WTC11 (cell line): ENCODE measurements around the gene LY6G5B. TPM values are rescaled to one million over a fixed set of nuclear protein-coding genes. Genes with fewer than 3 reads are reported as not detected.

ENCODE experiments used
- ATAC-seq: fragments of 200-7000 bp; cut with Tn5 transposase; 2 replicates; pipeline ENCODE4 v1.10.0; 2021; ENCODE audit warnings: mild to moderate bottlenecking, moderate library complexity
- CTCF ChIA-PET: fragments of 300-600 bp; sonication (Branson Sonifier 250); formaldehyde crosslinking; loops from one replicate; lab custom pipeline; 2021; ENCODE audit warnings: antibody characterized with exemption; lab: Charles Lee
- POLR2A ChIA-PET: fragments of 350-600 bp; sonication (Branson Sonifier 250); formaldehyde crosslinking; loops from one replicate; lab custom pipeline; 2021; ENCODE audit warnings: antibody characterized with exemption; lab: Charles Lee
- DNase-seq: peaks from one replicate; pipeline ENCODE4 v3.0.0; 2021; ENCODE audit warnings: low spot score
- H3K27ac Mint-ChIP-seq: 2 replicates; pipeline ENCODE4 v1.8.0; 2021; ENCODE audit warnings: mixed read lengths
- H3K27me3 Mint-ChIP-seq: 2 replicates; pipeline ENCODE4 v1.8.0; 2021; ENCODE audit warnings: low read depth, mild to moderate bottlenecking, moderate library complexity, mixed read lengths
- H3K36me3 Mint-ChIP-seq: 2 replicates; pipeline ENCODE4 v1.8.0; 2021; ENCODE audit warnings: mixed read lengths
- H3K4me1 Mint-ChIP-seq: 2 replicates; pipeline ENCODE4 v1.8.0; 2022; ENCODE audit warnings: mixed read lengths
- H3K4me3 Mint-ChIP-seq: 2 replicates; pipeline ENCODE4 v1.8.0; 2021; ENCODE audit warnings: mild to moderate bottlenecking, moderate library complexity, mixed read lengths
- H3K9me3 Mint-ChIP-seq: 2 replicates; pipeline ENCODE4 v1.8.0; 2021; ENCODE audit warnings: mixed read lengths
- ESRRA ChIP-seq: sonication (generic); formaldehyde crosslinking; IDR thresholded peaks from 2 replicates; pipeline ENCODE4 v1.8.1; 2022; ENCODE audit warnings: mild to moderate bottlenecking, missing genetic modification reagents, borderline replicate concordance
- GABPB1 ChIP-seq: sonication (generic); formaldehyde crosslinking; IDR thresholded peaks from 2 replicates; pipeline ENCODE4 v1.8.1; 2023; ENCODE audit warnings: mild to moderate bottlenecking, missing genetic modification reagents
- NFATC4 ChIP-seq: fragments of 250-450 bp; sonication (Bioruptor Pico); IDR thresholded peaks from 2 replicates; pipeline ENCODE4 v1.9.0; 2021; ENCODE audit warnings: mild to moderate bottlenecking
- NR3C1 ChIP-seq: sonication (generic); formaldehyde crosslinking; conservative IDR thresholded peaks from 2 replicates; pipeline ENCODE4 v1.8.1; 2023; ENCODE audit warnings: low read depth, mild to moderate bottlenecking, missing genetic modification reagents
- OVOL2 ChIP-seq: fragments of 250-450 bp; sonication (Bioruptor Pico); IDR thresholded peaks from 2 replicates; pipeline ENCODE4 v1.9.0; 2021; ENCODE audit warnings: mild to moderate bottlenecking, borderline replicate concordance
- RORB ChIP-seq: fragments of 250-450 bp; sonication (Bioruptor Pico); IDR thresholded peaks from 2 replicates; pipeline ENCODE4 v1.9.0; 2021; ENCODE audit warnings: mild to moderate bottlenecking
- SMAD3 ChIP-seq: sonication (generic); formaldehyde crosslinking; IDR thresholded peaks from 2 replicates; pipeline ENCODE4 v1.8.0; 2022; ENCODE audit warnings: missing genetic modification reagents, mild to moderate bottlenecking, borderline replicate concordance
- SMAD4 ChIP-seq: sonication (generic); formaldehyde crosslinking; IDR thresholded peaks from 2 replicates; pipeline ENCODE4 v1.8.0; 2022; ENCODE audit warnings: mild to moderate bottlenecking, missing genetic modification reagents
- SP1 ChIP-seq: sonication (generic); formaldehyde crosslinking; conservative IDR thresholded peaks from 2 replicates; pipeline ENCODE4 v1.8.1; 2022; ENCODE audit warnings: missing genetic modification reagents
- USF2 ChIP-seq: sonication (generic); formaldehyde crosslinking; IDR thresholded peaks from 2 replicates; pipeline ENCODE4 v1.8.1; 2023; ENCODE audit warnings: mild to moderate bottlenecking, missing genetic modification reagents, moderate library complexity
- ZBTB43 ChIP-seq: sonication (generic); formaldehyde crosslinking; IDR thresholded peaks from 2 replicates; pipeline ENCODE4 v1.8.1; 2023; ENCODE audit warnings: mild to moderate bottlenecking, missing genetic modification reagents
- ZNF671 ChIP-seq: fragments of 250-450 bp; sonication (Bioruptor Pico); IDR thresholded peaks from 2 replicates; pipeline ENCODE4 v1.8.0; 2021; ENCODE audit warnings: mild to moderate bottlenecking
- total RNA-seq: library from RNA; stranded (reverse); gene quantifications from 3 replicates; pipeline ENCODE4 v1.2.3, GENCODE V29; 2021
- TF ChIP-seq, protein P1 (sequence below): sonication (generic); formaldehyde crosslinking; IDR thresholded peaks from 2 replicates; pipeline ENCODE4 v1.8.0; 2023; ENCODE audit warnings: missing genetic modification reagents, mild to moderate bottlenecking, borderline replicate concordance
- TF ChIP-seq, protein P2 (sequence below): sonication (generic); formaldehyde crosslinking; IDR thresholded peaks from 2 replicates; pipeline ENCODE4 v1.8.1; 2022; ENCODE audit warnings: mild to moderate bottlenecking, missing genetic modification reagents, moderate library complexity, borderline replicate concordance
- TF ChIP-seq, protein P3 (sequence below): sonication (generic); formaldehyde crosslinking; IDR thresholded peaks from 2 replicates; pipeline ENCODE4 v1.8.0; 2023; ENCODE audit warnings: mild to moderate bottlenecking, missing genetic modification reagents
- TF ChIP-seq, protein P4 (sequence below): sonication (generic); formaldehyde crosslinking; IDR thresholded peaks from 2 replicates; pipeline ENCODE4 v1.8.1; 2023; ENCODE audit warnings: mild to moderate bottlenecking, missing genetic modification reagents
- TF ChIP-seq, protein P5 (sequence below): sonication (generic); formaldehyde crosslinking; IDR thresholded peaks from 2 replicates; pipeline ENCODE4 v1.8.1; 2022; ENCODE audit warnings: low read depth, missing genetic modification reagents, borderline replicate concordance
- TF ChIP-seq, protein P6 (sequence below): sonication (generic); formaldehyde crosslinking; IDR thresholded peaks from 2 replicates; pipeline ENCODE4 v1.8.0; 2022; ENCODE audit warnings: mild to moderate bottlenecking, missing genetic modification reagents
- TF ChIP-seq, protein P7 (sequence below): sonication (generic); formaldehyde crosslinking; IDR thresholded peaks from 2 replicates; pipeline ENCODE4 v1.8.0; 2022; ENCODE audit warnings: missing genetic modification reagents

LY6G5B gene
- total RNA-seq, 1 experiment from 2014 or later = 15.7 TPM

DNA sequence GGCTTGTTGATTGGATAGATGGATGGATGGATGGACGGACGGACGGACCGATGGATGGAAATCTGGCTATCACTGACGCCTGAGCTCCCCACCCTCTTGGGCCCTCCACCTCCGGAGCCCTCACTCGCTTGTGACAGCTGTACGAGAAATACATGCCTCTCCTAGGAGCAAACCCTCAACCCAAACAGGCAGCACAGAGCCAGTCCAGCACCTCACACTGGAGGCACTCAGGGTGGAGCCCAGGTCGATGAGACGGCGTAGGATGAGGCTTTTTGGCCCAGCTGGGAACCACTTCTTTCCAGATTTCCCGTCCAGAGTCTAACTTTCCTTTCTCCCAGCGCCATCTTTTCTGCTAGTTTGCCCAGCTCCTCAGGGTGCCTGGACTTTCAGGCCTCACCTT, 13.8 kb downstream of the LY6G5B start (continued):
- TF ChIP-seq, protein P1, sequence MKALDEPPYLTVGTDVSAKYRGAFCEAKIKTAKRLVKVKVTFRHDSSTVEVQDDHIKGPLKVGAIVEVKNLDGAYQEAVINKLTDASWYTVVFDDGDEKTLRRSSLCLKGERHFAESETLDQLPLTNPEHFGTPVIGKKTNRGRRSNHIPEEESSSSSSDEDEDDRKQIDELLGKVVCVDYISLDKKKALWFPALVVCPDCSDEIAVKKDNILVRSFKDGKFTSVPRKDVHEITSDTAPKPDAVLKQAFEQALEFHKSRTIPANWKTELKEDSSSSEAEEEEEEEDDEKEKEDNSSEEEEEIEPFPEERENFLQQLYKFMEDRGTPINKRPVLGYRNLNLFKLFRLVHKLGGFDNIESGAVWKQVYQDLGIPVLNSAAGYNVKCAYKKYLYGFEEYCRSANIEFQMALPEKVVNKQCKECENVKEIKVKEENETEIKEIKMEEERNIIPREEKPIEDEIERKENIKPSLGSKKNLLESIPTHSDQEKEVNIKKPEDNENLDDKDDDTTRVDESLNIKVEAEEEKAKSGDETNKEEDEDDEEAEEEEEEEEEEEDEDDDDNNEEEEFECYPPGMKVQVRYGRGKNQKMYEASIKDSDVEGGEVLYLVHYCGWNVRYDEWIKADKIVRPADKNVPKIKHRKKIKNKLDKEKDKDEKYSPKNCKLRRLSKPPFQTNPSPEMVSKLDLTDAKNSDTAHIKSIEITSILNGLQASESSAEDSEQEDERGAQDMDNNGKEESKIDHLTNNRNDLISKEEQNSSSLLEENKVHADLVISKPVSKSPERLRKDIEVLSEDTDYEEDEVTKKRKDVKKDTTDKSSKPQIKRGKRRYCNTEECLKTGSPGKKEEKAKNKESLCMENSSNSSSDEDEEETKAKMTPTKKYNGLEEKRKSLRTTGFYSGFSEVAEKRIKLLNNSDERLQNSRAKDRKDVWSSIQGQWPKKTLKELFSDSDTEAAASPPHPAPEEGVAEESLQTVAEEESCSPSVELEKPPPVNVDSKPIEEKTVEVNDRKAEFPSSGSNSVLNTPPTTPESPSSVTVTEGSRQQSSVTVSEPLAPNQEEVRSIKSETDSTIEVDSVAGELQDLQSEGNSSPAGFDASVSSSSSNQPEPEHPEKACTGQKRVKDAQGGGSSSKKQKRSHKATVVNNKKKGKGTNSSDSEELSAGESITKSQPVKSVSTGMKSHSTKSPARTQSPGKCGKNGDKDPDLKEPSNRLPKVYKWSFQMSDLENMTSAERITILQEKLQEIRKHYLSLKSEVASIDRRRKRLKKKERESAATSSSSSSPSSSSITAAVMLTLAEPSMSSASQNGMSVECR (CRISPR knock-in tag) = no peak
- no peak for TF ChIP-seq SMAD3
- TF ChIP-seq, protein P2, sequence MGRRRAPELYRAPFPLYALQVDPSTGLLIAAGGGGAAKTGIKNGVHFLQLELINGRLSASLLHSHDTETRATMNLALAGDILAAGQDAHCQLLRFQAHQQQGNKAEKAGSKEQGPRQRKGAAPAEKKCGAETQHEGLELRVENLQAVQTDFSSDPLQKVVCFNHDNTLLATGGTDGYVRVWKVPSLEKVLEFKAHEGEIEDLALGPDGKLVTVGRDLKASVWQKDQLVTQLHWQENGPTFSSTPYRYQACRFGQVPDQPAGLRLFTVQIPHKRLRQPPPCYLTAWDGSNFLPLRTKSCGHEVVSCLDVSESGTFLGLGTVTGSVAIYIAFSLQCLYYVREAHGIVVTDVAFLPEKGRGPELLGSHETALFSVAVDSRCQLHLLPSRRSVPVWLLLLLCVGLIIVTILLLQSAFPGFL (CRISPR knock-in tag) = no peak
- TF ChIP-seq, protein P3, sequence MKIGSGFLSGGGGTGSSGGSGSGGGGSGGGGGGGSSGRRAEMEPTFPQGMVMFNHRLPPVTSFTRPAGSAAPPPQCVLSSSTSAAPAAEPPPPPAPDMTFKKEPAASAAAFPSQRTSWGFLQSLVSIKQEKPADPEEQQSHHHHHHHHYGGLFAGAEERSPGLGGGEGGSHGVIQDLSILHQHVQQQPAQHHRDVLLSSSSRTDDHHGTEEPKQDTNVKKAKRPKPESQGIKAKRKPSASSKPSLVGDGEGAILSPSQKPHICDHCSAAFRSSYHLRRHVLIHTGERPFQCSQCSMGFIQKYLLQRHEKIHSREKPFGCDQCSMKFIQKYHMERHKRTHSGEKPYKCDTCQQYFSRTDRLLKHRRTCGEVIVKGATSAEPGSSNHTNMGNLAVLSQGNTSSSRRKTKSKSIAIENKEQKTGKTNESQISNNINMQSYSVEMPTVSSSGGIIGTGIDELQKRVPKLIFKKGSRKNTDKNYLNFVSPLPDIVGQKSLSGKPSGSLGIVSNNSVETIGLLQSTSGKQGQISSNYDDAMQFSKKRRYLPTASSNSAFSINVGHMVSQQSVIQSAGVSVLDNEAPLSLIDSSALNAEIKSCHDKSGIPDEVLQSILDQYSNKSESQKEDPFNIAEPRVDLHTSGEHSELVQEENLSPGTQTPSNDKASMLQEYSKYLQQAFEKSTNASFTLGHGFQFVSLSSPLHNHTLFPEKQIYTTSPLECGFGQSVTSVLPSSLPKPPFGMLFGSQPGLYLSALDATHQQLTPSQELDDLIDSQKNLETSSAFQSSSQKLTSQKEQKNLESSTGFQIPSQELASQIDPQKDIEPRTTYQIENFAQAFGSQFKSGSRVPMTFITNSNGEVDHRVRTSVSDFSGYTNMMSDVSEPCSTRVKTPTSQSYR (CRISPR knock-in tag) = no peak
- TF ChIP-seq ZNF671 = no peak
- TF ChIP-seq SMAD4 = no peak
- no peak for TF ChIP-seq ESRRA (CRISPR knock-in tag)
- no peak for TF ChIP-seq USF2
- TF ChIP-seq, all 79 proteins: peak for 0

- no peak for DNase-seq
- POLR2A ChIA-PET = interaction anchor here (0.6 kb wide), 1 partner anchor 285 kb away, joined by 3 read pairs; no protein-coding TSS in a partner anchor
- Mint-ChIP-seq H3K4me1 (peaks cover 9% of the 10 kb centered on the region), H3K9me3 (no peaks in the 10 kb centered on the region), H3K36me3 (peaks cover 15% of the 10 kb centered on the region), H3K27ac (no peak overlapping the region), H3K27me3 (peaks cover 11% of the 10 kb centered on the region), H3K4me3 (no peak overlapping the region)
- CTCF ChIA-PET = no interaction called here
- ATAC-seq = no peak
- TF ChIP-seq NFATC4 (CRISPR knock-in tag) (no peak), GABPB1 (CRISPR knock-in tag) (no peak), RORB (CRISPR knock-in tag) (no peak), SP1 (no peak), ZNF671 (no peak), ZBTB43 (CRISPR knock-in tag) (no peak), NR3C1 (CRISPR knock-in tag) (no peak), OVOL2 (CRISPR knock-in tag) (no peak)
- TF ChIP-seq, protein P4, sequence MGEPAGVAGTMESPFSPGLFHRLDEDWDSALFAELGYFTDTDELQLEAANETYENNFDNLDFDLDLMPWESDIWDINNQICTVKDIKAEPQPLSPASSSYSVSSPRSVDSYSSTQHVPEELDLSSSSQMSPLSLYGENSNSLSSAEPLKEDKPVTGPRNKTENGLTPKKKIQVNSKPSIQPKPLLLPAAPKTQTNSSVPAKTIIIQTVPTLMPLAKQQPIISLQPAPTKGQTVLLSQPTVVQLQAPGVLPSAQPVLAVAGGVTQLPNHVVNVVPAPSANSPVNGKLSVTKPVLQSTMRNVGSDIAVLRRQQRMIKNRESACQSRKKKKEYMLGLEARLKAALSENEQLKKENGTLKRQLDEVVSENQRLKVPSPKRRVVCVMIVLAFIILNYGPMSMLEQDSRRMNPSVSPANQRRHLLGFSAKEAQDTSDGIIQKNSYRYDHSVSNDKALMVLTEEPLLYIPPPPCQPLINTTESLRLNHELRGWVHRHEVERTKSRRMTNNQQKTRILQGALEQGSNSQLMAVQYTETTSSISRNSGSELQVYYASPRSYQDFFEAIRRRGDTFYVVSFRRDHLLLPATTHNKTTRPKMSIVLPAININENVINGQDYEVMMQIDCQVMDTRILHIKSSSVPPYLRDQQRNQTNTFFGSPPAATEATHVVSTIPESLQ = no peak
- TF ChIP-seq, protein P5, sequence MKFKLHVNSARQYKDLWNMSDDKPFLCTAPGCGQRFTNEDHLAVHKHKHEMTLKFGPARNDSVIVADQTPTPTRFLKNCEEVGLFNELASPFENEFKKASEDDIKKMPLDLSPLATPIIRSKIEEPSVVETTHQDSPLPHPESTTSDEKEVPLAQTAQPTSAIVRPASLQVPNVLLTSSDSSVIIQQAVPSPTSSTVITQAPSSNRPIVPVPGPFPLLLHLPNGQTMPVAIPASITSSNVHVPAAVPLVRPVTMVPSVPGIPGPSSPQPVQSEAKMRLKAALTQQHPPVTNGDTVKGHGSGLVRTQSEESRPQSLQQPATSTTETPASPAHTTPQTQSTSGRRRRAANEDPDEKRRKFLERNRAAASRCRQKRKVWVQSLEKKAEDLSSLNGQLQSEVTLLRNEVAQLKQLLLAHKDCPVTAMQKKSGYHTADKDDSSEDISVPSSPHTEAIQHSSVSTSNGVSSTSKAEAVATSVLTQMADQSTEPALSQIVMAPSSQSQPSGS (CRISPR knock-in tag) = no peak
- TF ChIP-seq, protein P6, sequence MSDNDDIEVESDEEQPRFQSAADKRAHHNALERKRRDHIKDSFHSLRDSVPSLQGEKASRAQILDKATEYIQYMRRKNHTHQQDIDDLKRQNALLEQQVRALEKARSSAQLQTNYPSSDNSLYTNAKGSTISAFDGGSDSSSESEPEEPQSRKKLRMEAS (CRISPR knock-in tag) = no peak
- TF ChIP-seq, protein P7, sequence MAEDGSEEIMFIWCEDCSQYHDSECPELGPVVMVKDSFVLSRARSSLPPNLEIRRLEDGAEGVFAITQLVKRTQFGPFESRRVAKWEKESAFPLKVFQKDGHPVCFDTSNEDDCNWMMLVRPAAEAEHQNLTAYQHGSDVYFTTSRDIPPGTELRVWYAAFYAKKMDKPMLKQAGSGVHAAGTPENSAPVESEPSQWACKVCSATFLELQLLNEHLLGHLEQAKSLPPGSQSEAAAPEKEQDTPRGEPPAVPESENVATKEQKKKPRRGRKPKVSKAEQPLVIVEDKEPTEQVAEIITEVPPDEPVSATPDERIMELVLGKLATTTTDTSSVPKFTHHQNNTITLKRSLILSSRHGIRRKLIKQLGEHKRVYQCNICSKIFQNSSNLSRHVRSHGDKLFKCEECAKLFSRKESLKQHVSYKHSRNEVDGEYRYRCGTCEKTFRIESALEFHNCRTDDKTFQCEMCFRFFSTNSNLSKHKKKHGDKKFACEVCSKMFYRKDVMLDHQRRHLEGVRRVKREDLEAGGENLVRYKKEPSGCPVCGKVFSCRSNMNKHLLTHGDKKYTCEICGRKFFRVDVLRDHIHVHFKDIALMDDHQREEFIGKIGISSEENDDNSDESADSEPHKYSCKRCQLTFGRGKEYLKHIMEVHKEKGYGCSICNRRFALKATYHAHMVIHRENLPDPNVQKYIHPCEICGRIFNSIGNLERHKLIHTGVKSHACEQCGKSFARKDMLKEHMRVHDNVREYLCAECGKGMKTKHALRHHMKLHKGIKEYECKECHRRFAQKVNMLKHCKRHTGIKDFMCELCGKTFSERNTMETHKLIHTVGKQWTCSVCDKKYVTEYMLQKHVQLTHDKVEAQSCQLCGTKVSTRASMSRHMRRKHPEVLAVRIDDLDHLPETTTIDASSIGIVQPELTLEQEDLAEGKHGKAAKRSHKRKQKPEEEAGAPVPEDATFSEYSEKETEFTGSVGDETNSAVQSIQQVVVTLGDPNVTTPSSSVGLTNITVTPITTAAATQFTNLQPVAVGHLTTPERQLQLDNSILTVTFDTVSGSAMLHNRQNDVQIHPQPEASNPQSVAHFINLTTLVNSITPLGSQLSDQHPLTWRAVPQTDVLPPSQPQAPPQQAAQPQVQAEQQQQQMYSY (CRISPR knock-in tag) = no peak
These were observed 16.7 kb downstream of the LY6G5B start for GRCh38 chr6:31686483-31686882.
